Measurements from ENCODE around the gene SAP30.

- TF ChIP-seq MXI1 (conservative IDR thresholded peaks at IDR 0.05; ENCODE audit: poor library complexity, severe bottlenecking) (no peak), CTCF (IDR thresholded peaks at IDR 0.05; ENCODE audit: poor library complexity, severe bottlenecking) (no peak), EZH2 (IDR thresholded peaks at IDR 0.05; ENCODE audit: borderline replicate concordance, insufficient read depth, low read length, poor library complexity, severe bottlenecking) (no peak)
These were observed 50.0 kb downstream of the SAP30 start for GRCh38 chr4:173420801-173421200.

Data from neural cell (in vitro differentiated cells).